AG04450 (cell line): ENCODE data around the gene PSMB1. TPM values are rescaled to one million over a fixed set of nuclear protein-coding genes. Genes with fewer than 3 reads are reported as not detected.

Source experiments
- CTCF ChIA-PET: fragments of 300-600, 350-600 bp; formaldehyde crosslinking; extraction: SDS; loops from one replicate; lab custom pipeline; 2022; ENCODE audit warnings: antibody characterized with exemption, inconsistent platforms; lab: Charles Lee
- POLR2A ChIA-PET: fragments of 350-600 bp; formaldehyde crosslinking; extraction: SDS; loops from one replicate; lab custom pipeline; 2021; ENCODE audit warnings: antibody characterized with exemption, inconsistent platforms; lab: Yijun Ruan, JAX
- DNase-seq: peaks from one replicate; pipeline ENCODE4 v3.0.0-alpha.2; 2011; ENCODE audit warnings: low read depth, low spot score
- H3K27ac ChIP-seq: one replicate; pipeline ENCODE4 v1.5.1; 2012; ENCODE audit warnings: low read depth, low read length, control low read depth
- H3K27me3 ChIP-seq: one replicate; pipeline ENCODE4 v1.6.0; 2012; ENCODE audit warnings: low read length; ENCODE audit not compliant: control insufficient read depth, insufficient read depth
- H3K4me3 ChIP-seq: 2 replicates; pipeline ENCODE4 v1.5.1; 2011; ENCODE audit warnings: mild to moderate bottlenecking, low read depth, low read length, control low read depth
- H3K9me3 ChIP-seq: 2 replicates; pipeline ENCODE4 v1.5.1; 2012; ENCODE audit warnings: low read length; ENCODE audit not compliant: control insufficient read depth, insufficient read depth
- CTCF ChIP-seq: IDR thresholded peaks from 2 replicates; pipeline ENCODE4 v1.5.1; 2011; ENCODE audit warnings: low read depth, low read length, control low read depth, inconsistent platforms
- polyA plus RNA-seq: library from polyadenylated mRNA; depleted of rRNA; stranded (reverse); fragments of >200 nt; gene quantifications from 2 replicates; pipeline ENCODE4 v1.2.3, GENCODE V29; 2011

PSMB1 gene
- polyA plus RNA-seq, 1 experiment: 491 TPM

GRCh38 chr6:170572704-170573466 lies 19.8 kb upstream of the PSMB1 start:
- no peak for TF ChIP-seq CTCF
- H3K27ac ChIP-seq: no peak overlapping the region
- H3K4me3 ChIP-seq: no peak overlapping the region
- no peaks in the 10 kb centered on the region for H3K9me3 ChIP-seq
- CTCF ChIA-PET: no interaction called here
- no peak for DNase-seq
- POLR2A ChIA-PET: no interaction called here
- H3K27me3 ChIP-seq: no peaks in the 10 kb centered on the region

GRCh38 chr6:170564936-170565530 lies 11.9 kb upstream of the PSMB1 start:
- no peak overlapping the region for H3K4me3 ChIP-seq
- ChIA-PET POLR2A (no interaction called here), CTCF (interaction anchor here (1.0 to 1.2 kb wide), 2 partner anchors 19 to 35 kb away, joined by 3 to 6 read pairs; no protein-coding TSS in a partner anchor)
- no peak for TF ChIP-seq CTCF
- no peaks in the 10 kb centered on the region for H3K27me3 ChIP-seq
- no peak overlapping the region for H3K27ac ChIP-seq
- H3K9me3 ChIP-seq: no peaks in the 10 kb centered on the region
- no peak for DNase-seq

- CTCF ChIA-PET: interaction anchor here (0.6 kb wide), 1 partner anchor 730 kb away, joined by 3 read pairs; no protein-coding TSS in a partner anchor
Observed at GRCh38 chr6:170561555-170561954, 8.4 kb upstream of the PSMB1 start.

GRCh38 chr6:170555305-170555704 lies 2.2 kb upstream of the PSMB1 start:
- TF ChIP-seq CTCF: no peak
- CTCF ChIA-PET: interaction anchor here (1.4 kb wide), 1 partner anchor 29 kb away, joined by 5 read pairs; the partner anchor contains the start of gene PDCD2
- Histone ChIP-seq H3K27ac (no peak overlapping the region), H3K27me3 (no peaks in the 10 kb centered on the region), H3K9me3 (peaks cover 3% of the 10 kb centered on the region; the same call in 1 of the 2 replicates), H3K4me3 (peak overlapping the region; percentile 99)
- POLR2A ChIA-PET: no interaction called here
- no peak for DNase-seq

More at GRCh38 chr6:170561555-170561954, 8.4 kb upstream of the PSMB1 start:
- no peaks in the 10 kb centered on the region for H3K9me3 ChIP-seq
- no peak for TF ChIP-seq CTCF
- H3K27me3 ChIP-seq: no peaks in the 10 kb centered on the region
- POLR2A ChIA-PET: no interaction called here
- H3K27ac ChIP-seq: no peak overlapping the region
- DNase-seq: no peak
- no peak overlapping the region for H3K4me3 ChIP-seq

GRCh38 chr6:170554796-170555137 lies 1.7 kb upstream of the PSMB1 start:
- CTCF ChIA-PET: no interaction called here
- no peak for TF ChIP-seq CTCF

More at GRCh38 chr6:170554796-170555137, 1.7 kb upstream of the PSMB1 start:
- no peak for DNase-seq
- POLR2A ChIA-PET: no interaction called here
- Histone ChIP-seq H3K27me3 (no peaks in the 10 kb centered on the region), H3K27ac (peak overlapping the region; percentile 69), H3K9me3 (peaks cover 3% of the 10 kb centered on the region; the same call in 1 of the 2 replicates), H3K4me3 (peak overlapping the region; percentile 99)
